GM12891 (cell line): ENCODE results near the gene GRAP2.

ENCODE experiments used
- POLR2A ChIP-seq: IDR thresholded peaks from 2 replicates; pipeline ENCODE4 v1.6.1; 2011; ENCODE audit warnings: low read depth, low read length, control low read depth
- POLR2AphosphoS5 ChIP-seq: IDR thresholded peaks from 2 replicates; pipeline ENCODE4 v1.6.1; 2011; ENCODE audit warnings: low read depth, low read length, control low read depth
- TAF1 ChIP-seq: IDR thresholded peaks from 2 replicates; pipeline ENCODE4 v1.6.1; 2011; ENCODE audit warnings: low read depth, low read length, control low read depth

DNA sequence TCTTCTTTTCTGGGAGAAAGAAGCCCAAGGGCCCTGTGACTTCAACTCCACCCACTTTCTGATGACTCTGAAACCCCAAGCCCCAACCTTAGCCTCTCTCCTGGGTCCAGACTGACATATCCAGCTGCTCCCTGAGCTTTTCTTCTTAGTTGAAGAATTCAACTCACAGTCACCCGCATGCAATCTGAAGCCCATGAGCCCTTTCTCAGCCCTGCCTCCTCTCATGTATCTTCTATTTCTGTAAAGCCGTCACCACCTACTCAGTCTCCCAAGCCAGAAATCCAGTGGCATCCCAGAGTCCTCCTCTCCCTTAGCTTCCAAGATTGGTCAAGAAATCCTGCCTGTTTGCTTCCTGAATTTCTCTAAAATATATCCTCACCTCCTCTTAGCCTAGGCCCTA is 52.2 kb downstream of the GRAP2 start:
- TF ChIP-seq POLR2AphosphoS5 = no peak
- TF ChIP-seq POLR2A = no peak
- TF ChIP-seq TAF1 = no peak
